Neutrophil (primary cell): Measurements from ENCODE around the gene DAPL1.

Source experiments
- H3K27ac ChIP-seq: fragments of 200-600 bp; sonication (generic); 2 replicates; pipeline ENCODE4 v1.5.1; 2016; ENCODE audit warnings: mild to moderate bottlenecking, moderate library complexity
- H3K27me3 ChIP-seq: fragments of 200-600 bp; sonication (generic); 2 replicates; pipeline ENCODE4 v1.6.0; 2016; ENCODE audit warnings: mild to moderate bottlenecking
- H3K36me3 ChIP-seq: fragments of 200-600 bp; sonication (generic); 2 replicates; pipeline ENCODE4 v1.5.1; 2017
- H3K4me1 ChIP-seq, 2 experiments: fragments of 200-600 bp in 1 of 2; sonication (generic) in 1 of 2; 1 replicate in 1 of 2; 2 replicates in 1 of 2; pipeline versions ENCODE4 v1.5.1 to v1.6.1; 2013 to 2016; ENCODE audit warnings: low read depth in 1 of 2, low read length in 1 of 2, mild to moderate bottlenecking in 1 of 2, moderate library complexity in 1 of 2; ENCODE audit not compliant: control insufficient read depth in 1 of 2, insufficient read depth in 1 of 2
- H3K4me3 ChIP-seq, 2 experiments: fragments of 200-600 bp in 1 of 2; sonication (generic) in 1 of 2; 1 replicate in 1 of 2; 2 replicates in 1 of 2; pipeline ENCODE4 v1.5.1; 2013 to 2016; ENCODE audit warnings: low read depth in 1 of 2, low read length in 1 of 2, mild to moderate bottlenecking in 1 of 2, moderate library complexity in 1 of 2
- H3K9me3 ChIP-seq: fragments of 200-600 bp; sonication (generic); 2 replicates; pipeline ENCODE4 v1.5.1; 2016
- TF ChIP-seq, protein P1 (sequence below): fragments of 200-600 bp; sonication (generic); IDR thresholded peaks from 2 replicates; pipeline ENCODE4 v1.5.1; 2016; ENCODE audit warnings: antibody characterized with exemption

The DAPL1 gene

DNA sequence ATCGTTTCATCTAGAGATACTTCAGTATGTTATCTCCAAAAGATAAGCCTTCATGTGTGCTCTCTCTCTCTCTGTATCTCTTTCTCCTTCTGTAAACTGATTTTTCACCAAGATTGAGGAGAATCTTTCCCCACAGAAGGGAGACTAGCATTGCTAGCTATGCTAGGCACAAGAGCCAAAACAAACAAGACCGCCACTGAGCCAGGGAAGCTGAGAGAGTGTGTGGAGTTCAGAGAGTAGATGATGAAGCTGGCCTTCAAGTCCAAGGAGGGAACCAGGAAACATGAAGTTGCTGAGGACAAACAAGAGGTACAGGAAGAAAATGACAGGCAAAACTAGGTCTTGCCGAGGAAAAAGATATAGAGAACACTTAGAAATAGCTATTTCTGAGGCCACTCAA, 23.4 kb downstream of the DAPL1 start:
- H3K27ac ChIP-seq = no peak overlapping the region
- H3K27me3 ChIP-seq = no peaks in the 10 kb centered on the region
- no peak overlapping the region for H3K4me3 ChIP-seq
- H3K4me1 ChIP-seq = no peaks in the 10 kb centered on the region
- H3K36me3 ChIP-seq = no peaks in the 10 kb centered on the region
- TF ChIP-seq, protein P1, sequence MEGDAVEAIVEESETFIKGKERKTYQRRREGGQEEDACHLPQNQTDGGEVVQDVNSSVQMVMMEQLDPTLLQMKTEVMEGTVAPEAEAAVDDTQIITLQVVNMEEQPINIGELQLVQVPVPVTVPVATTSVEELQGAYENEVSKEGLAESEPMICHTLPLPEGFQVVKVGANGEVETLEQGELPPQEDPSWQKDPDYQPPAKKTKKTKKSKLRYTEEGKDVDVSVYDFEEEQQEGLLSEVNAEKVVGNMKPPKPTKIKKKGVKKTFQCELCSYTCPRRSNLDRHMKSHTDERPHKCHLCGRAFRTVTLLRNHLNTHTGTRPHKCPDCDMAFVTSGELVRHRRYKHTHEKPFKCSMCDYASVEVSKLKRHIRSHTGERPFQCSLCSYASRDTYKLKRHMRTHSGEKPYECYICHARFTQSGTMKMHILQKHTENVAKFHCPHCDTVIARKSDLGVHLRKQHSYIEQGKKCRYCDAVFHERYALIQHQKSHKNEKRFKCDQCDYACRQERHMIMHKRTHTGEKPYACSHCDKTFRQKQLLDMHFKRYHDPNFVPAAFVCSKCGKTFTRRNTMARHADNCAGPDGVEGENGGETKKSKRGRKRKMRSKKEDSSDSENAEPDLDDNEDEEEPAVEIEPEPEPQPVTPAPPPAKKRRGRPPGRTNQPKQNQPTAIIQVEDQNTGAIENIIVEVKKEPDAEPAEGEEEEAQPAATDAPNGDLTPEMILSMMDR = no peak
- H3K9me3 ChIP-seq = no peaks in the 10 kb centered on the region

DNA sequence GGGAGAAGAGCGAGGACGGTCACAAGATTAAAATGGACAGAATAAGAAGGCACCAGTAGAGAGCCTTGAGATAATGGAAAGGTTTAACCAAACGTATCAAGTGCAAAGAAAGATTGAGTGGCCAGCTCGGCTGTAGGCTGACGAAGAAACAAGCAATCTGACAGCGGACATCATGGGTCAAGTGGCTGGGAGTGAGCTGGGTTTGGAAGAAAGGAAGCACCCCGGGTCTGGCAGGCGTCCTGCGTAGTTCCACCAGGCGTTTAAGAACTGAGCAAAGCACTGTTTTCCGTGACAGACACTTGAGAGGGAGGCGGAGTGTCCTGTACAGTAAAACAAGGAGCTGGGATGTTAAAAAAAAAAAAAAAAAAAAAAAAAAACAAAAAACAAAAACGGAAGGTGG, 27.1 kb downstream of the DAPL1 start:
- Histone ChIP-seq H3K36me3 (no peaks in the 10 kb centered on the region), H3K4me1 (no peaks in the 10 kb centered on the region), H3K27me3 (no peaks in the 10 kb centered on the region), H3K9me3 (no peaks in the 10 kb centered on the region), H3K27ac (no peak overlapping the region), H3K4me3 (no peak overlapping the region)
- TF ChIP-seq, protein P1 = no peak

DNA sequence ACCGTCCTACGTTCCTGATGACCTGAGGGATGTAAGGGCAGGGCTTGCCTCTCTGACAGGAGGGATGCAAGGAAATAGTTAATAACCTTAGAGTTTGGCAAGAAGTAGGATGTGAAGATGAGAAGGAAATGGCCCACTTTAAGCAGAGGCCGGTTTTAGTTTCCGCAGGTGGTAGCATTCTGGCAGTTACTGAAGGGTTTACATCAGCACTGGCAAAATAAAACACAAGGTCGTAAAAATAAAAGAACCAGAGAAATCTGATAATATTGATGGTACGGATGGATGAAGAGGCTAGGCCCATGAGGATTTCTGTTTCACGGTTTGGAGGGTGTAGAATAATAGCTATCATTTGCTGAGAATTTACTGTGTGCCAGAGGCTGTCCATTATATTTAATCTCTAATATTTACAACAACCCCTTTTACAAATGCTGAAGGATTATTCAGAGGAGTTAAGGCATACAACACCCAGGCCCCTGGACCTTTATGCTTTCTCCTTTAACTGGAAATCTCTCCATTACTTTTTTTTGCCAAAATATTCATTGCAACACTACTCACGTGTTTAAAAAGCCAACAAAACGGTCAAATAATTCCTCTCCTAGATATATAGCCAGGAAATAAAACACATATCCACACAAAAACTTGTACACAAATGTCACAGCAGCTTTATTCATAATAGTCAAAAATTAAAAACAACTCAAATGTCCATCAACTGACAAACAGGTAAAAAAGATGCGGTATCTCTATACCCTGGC, 28.5 kb downstream of the DAPL1 start:
- TF ChIP-seq, protein P1 = no peak
- H3K27me3 ChIP-seq = no peaks in the 10 kb centered on the region
- H3K9me3 ChIP-seq = no peaks in the 10 kb centered on the region
- H3K27ac ChIP-seq = no peak overlapping the region
- no peak overlapping the region for H3K4me3 ChIP-seq
- no peaks in the 10 kb centered on the region for H3K4me1 ChIP-seq
- no peaks in the 10 kb centered on the region for H3K36me3 ChIP-seq

DNA sequence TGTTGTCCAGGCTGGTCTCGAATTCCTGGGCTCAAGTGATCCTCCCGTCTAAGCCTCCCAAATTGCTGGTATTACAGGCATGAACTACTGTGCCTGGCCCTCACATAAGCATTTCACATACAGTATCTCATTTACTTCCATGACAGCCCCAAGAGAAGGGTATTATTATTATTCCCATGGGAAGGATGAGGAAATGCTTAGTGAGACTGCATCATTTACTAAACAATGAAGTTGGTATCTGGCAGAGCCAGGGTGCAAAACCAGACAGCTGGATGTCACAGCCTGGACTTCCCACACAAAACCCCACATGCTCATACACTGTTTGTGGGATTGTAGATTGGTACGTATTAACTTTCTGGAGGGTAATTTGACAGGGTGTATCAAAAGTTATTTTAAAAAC, 29.9 kb downstream of the DAPL1 start:
- H3K9me3 ChIP-seq = no peaks in the 10 kb centered on the region

DNA sequence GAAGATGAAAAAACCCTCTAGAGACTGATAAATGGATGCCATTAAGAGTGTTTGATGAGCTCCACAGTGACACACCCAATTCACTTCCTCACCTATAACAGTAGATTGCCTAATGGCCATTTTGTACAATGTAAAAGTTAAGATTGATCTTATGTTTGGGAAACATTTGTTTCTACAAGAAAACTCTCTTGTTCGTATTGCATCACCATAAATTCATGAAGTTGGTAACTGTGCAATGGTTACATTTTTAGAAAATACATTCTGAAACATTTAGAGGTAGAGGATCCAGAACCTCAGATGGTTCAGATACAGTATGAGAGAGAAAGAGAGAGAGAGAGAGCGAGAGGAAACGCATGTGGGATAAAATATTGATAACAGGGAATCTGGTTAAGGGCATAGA, 31.8 kb downstream of the DAPL1 start:
- Histone ChIP-seq H3K27me3 (no peaks in the 10 kb centered on the region), H3K27ac (no peak overlapping the region), H3K9me3 (no peaks in the 10 kb centered on the region), H3K4me1 (no peaks in the 10 kb centered on the region), H3K4me3 (no peak overlapping the region), H3K36me3 (no peaks in the 10 kb centered on the region)
- TF ChIP-seq, protein P1 = no peak

More for the DNA sequence above, 29.9 kb downstream of the DAPL1 start:
- no peaks in the 10 kb centered on the region for H3K27me3 ChIP-seq
- H3K4me3 ChIP-seq = no peak overlapping the region
- TF ChIP-seq, protein P1 = no peak
- no peak overlapping the region for H3K27ac ChIP-seq
- H3K4me1 ChIP-seq = no peaks in the 10 kb centered on the region
- no peaks in the 10 kb centered on the region for H3K36me3 ChIP-seq
